HFF-Myc (cell line): Measurements from ENCODE around the gene PNCK.

ENCODE experiments used
- DNase-seq: peaks from one replicate; pipeline ENCODE4 v3.0.0-alpha.2; 2011; ENCODE audit warnings: low read depth; ENCODE audit errors: extremely low read depth
- H3K4me3 ChIP-seq: replicated peaks from 2 replicates; pipeline ENCODE4 v1.5.1; 2011; ENCODE audit warnings: low read depth, mild to moderate bottlenecking, control low read depth, low read length
- TF ChIP-seq, protein P1 (sequence below): IDR thresholded peaks from 2 replicates; pipeline ENCODE4 v1.5.1; 2012; ENCODE audit warnings: mild to moderate bottlenecking, low read depth, low read length, control low read depth; ENCODE audit errors: missing control alignments

The PNCK gene

DNA sequence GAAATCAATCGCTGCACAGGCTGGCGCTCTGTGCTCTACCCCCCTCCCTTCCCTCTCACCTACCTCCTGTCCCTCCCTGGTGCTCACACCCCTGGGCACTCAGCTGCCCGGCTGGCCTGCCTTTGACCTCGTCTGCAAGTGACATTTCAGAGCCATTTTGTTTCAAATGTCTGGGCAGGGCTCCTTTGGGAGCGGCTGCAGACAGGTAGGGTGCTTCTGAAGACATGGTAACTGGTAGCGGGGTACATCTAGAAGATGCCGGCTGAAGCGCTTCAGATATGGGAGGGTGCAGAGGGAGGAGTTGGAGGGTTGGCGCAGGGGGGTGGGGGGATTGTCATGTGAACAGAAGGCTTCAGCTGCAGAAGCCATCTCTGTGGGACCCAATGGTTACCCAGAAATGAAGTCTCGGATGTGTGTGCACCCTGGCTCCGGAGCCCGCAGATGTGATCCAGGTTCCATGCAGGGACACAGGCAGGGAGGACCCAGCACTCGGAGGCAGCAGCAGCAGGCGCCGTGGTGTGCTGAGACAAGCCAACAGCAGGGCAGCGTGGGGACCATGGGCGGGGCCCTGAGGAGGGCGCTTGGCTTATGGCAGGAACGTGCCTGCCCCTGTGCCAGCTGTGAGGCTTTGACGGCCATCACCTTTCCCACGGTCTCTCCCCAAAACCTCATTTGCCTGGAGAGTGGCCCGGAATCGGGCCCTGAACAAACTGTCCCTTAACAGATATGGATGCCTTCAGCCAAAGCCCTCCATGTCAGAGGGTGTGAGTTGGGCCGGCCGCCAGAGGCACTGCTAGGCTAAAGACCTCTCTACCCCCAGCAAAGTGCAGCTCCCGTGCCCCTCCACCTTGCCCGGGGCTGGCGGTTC lies 34.2 kb downstream of the PNCK start:
- DNase-seq = no peak
- TF ChIP-seq, protein P1, sequence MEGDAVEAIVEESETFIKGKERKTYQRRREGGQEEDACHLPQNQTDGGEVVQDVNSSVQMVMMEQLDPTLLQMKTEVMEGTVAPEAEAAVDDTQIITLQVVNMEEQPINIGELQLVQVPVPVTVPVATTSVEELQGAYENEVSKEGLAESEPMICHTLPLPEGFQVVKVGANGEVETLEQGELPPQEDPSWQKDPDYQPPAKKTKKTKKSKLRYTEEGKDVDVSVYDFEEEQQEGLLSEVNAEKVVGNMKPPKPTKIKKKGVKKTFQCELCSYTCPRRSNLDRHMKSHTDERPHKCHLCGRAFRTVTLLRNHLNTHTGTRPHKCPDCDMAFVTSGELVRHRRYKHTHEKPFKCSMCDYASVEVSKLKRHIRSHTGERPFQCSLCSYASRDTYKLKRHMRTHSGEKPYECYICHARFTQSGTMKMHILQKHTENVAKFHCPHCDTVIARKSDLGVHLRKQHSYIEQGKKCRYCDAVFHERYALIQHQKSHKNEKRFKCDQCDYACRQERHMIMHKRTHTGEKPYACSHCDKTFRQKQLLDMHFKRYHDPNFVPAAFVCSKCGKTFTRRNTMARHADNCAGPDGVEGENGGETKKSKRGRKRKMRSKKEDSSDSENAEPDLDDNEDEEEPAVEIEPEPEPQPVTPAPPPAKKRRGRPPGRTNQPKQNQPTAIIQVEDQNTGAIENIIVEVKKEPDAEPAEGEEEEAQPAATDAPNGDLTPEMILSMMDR = no peak
- H3K4me3 ChIP-seq = no peak overlapping the region

DNA sequence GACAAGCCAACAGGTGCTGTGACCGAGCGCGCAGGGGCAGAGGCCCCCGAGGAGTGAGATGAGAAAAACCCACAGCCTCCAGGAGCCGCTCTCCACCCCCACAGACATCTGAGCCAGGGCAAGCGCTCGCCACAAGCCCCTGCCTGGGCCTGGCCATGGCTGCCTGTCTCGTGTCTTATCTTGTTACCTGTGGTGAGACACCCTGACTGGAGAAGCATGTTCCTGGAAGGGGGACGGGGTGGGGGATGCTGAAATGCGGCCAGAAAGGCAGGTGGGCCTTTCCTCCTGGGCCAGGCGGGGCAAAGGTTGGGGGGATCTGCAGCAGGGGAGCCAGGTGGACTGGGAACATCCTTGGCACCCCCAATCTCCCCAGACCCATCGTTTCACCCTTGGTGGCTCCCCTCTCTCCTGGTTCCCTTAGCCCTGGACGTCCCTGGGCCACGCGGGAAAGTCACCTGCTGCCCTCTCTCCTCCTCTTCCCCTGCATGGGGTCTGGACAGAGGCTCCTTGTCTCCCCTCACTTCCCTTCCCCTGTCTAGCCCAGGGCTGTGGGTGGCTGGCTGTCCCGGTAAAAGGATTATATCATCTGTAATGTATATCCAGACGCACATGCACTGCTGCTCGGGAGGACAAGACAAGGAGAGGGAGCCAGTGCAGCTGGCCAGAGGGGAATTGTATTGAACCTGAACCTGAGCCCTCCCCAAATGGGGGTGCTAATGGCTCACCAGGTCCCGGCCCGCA lies 35.0 kb downstream of the PNCK start:
- H3K4me3 ChIP-seq = no peak overlapping the region
- TF ChIP-seq, protein P1 = no peak
- no peak for DNase-seq

DNA sequence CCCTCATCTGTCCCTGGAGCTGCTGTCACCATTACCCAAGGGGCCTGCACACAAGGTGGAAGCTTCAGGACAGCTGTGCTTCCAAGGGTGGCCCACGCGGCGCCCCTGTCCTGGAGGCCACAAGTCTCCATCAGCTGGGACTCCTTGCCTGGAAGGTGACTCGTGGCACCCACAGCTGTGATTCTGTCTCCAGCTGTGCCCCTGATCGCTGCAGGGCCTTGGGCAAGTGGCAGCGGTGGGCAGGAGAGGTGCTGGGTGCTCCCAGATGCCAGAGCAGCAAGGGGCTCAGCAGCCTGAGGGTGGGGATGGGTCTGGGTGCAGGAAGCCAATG lies 35.6 kb downstream of the PNCK start:
- no peak for DNase-seq
- no peak overlapping the region for H3K4me3 ChIP-seq
- TF ChIP-seq, protein P1 = no peak

DNA sequence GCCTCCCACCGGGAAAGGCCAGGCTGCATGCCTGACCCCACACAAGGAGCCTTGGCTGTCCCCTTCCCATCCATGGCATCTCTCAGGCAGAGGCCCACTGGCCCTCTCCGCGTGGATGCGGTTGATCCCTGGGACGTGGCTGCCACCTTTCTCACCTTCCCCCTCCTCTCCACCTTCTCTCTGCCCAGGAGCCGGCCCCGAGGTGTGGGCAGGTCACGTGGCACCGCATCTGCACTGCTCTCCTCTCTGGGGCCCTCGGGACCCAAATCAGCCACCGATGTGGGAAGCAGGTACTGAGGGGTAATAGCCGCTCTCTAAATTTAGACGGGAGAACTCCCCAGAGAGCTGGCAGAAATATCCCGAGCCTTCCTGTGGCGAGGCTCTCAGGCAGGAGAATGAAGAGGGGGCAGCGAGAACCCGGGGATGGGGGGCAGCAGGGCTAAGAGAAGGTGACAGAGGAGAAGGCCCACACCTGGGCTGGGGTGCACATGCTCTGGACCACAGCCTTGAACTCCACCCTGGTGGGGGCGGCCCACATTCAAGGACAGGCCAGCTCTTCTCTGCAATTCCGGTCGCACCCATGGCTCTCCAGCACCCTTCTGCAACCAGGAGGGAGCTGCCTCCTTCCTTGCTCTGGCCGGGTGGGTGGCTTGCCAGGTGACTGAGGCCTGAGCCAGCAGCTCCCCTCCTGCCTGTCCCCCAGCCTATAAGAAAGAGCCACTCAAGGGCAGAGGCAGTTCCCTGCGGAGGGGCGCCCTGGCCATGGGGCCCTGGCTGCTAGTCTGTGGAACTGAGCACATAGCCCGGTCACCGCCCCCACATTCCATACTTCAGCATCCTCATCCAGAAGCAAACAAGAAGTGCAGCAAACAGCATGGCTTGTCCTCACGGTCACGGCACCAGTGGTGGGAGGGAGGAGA lies 36.2 kb downstream of the PNCK start:
- H3K4me3 ChIP-seq = no peak overlapping the region
- no peak for DNase-seq
- TF ChIP-seq, protein P1 = no peak

- TF ChIP-seq, protein P1 = no peak
- H3K4me3 ChIP-seq = no peak overlapping the region
- no peak for DNase-seq
Measured at GRCh38 chrX:153636716-153637115, 36.9 kb downstream of the PNCK start.

DNA sequence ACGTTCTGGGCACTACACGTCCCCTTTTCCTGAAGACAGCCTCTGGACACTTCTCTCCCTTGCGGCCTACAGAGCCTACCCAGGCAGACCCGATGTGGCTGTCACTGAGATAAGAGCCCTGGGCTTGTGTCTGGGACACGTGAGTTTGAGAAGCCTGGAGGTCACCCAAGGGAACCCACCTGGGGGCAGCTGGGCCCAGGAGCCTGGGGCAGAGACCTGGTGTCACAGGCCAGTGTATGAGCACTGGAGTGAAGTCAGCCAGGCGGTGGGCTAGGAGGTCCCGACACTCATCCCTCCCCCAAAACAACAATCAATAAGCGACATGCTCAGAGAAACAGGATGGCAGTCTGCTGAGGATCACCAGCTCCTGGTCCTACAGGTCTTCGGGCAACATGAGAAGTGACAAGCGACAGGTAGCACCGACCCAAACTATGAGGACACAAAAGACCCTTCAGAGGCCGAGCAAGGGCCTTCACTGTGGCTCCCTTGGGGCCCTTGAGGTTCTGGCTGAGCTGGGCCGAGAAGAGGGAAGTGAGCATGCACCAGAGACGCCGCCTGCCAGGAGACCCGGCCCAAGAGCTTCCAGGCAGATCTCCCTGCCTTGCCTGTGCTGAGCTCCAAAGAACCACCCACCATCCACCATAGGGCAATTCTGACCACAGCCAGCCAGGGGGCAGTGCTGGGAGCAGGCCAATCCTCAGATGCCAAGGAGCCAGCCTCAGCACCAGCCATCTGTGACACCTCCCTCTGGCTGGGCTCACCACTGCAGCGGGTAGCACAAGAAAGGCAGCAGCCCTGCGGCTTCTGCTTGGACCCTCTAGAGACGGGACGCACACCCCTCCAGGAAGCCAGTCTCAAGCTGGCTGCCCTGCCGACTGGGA lies 37.6 kb downstream of the PNCK start:
- H3K4me3 ChIP-seq = no peak overlapping the region
- DNase-seq = no peak
- TF ChIP-seq, protein P1 = peak; percentile 41
